ENCODE data around the gene FOXP1. TPM values are rescaled to one million over a fixed set of nuclear protein-coding genes. Genes with fewer than 3 reads are reported as not detected.

The FOXP1 gene
- total and polyA plus RNA-seq, 2 donors (not counting 1 experiment from before 2014, with no cell fraction given): 91.1 to 508 TPM

DNA sequence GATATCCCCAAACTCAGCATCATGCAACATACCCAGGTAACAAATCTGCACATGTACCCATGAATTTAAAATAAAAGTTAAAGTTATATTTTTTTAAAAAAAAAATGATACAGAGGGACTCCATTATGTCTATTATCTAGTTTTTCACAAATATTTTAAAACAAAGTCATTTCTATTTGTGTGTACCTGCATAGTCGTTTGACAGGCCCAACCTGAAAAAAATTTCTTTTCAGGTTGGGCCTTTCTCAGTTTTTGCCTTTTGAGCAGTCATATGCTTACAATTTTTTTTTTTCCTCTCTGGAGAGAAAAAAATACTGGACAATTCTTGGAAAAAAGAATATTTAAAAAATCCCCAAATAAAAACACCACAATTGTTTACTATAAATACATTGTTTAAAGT lies 459.5 kb downstream of the FOXP1 start:
- Histone ChIP-seq H4K20me1 (ENCODE audit: control insufficient read depth, insufficient read depth, low read length, poor library complexity, severe bottlenecking) (peaks cover 63% of the 10 kb centered on the region), H3K4me1 (ENCODE audit: control insufficient read depth in 2 of 2, insufficient read depth in 2 of 2, low read length in 2 of 2) (peaks cover 45 to 51% of the 10 kb centered on the region in 2 donors), H3K4me2 (replicated peaks; ENCODE audit: low read depth, low read length, poor library complexity, severe bottlenecking) (no peak overlapping the region), H3K79me2 (ENCODE audit: control insufficient read depth, insufficient read depth, low read length) (peaks cover 99% of the 10 kb centered on the region), H3K4me3 (ENCODE audit: control extremely low read depth in 1 of 5, extremely low read depth in 1 of 5, insufficient read depth in 1 of 5, low read depth in 2 of 5, low read length in 4 of 5) (no peak overlapping the region), H3K9ac (ENCODE audit: low read length) (no peak overlapping the region), H3K27ac (ENCODE audit: low read length in 2 of 2) (no peak overlapping the region), H3K27me3 (replicated peaks in 1 of 4; ENCODE audit: control extremely low read depth in 1 of 4, control insufficient read depth in 3 of 4, insufficient read depth in 4 of 4, low read length in 3 of 4) (no peaks in the 10 kb centered on the region), H3K36me3 (replicated peaks in 1 of 2; ENCODE audit: control extremely low read depth in 1 of 2, control insufficient read depth in 1 of 2, extremely low read depth in 1 of 2, insufficient read depth in 2 of 2, low read length in 1 of 2) (peaks cover 0 to 32% of the 10 kb centered on the region in 2 experiments), H2AFZ (ENCODE audit: insufficient read depth, low read depth, low read length, poor library complexity, severe bottlenecking) (no peak overlapping the region), H3K9me3 (ENCODE audit: control extremely low read depth in 1 of 3, control insufficient read depth in 2 of 3, insufficient read depth in 1 of 3, low read length in 2 of 3) (no peaks in the 10 kb centered on the region)
- ChIA-PET POLR2A (no interaction called here), CTCF (interaction anchor here (1.3 kb wide), 1 partner anchor 462 kb away, joined by 3 read pairs; no protein-coding TSS in a partner anchor)
- ATAC-seq (ENCODE audit: low read depth): no peak
- no peak for TF ChIP-seq EZH2 (IDR thresholded peaks at IDR 0.05; ENCODE audit: borderline replicate concordance, insufficient read depth, low read depth, low read length, poor library complexity, severe bottlenecking)
- TF ChIP-seq, protein P1, sequence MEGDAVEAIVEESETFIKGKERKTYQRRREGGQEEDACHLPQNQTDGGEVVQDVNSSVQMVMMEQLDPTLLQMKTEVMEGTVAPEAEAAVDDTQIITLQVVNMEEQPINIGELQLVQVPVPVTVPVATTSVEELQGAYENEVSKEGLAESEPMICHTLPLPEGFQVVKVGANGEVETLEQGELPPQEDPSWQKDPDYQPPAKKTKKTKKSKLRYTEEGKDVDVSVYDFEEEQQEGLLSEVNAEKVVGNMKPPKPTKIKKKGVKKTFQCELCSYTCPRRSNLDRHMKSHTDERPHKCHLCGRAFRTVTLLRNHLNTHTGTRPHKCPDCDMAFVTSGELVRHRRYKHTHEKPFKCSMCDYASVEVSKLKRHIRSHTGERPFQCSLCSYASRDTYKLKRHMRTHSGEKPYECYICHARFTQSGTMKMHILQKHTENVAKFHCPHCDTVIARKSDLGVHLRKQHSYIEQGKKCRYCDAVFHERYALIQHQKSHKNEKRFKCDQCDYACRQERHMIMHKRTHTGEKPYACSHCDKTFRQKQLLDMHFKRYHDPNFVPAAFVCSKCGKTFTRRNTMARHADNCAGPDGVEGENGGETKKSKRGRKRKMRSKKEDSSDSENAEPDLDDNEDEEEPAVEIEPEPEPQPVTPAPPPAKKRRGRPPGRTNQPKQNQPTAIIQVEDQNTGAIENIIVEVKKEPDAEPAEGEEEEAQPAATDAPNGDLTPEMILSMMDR (IDR thresholded peaks at IDR 0.05): no peak
- peaks cover 81% of the 10 kb centered on the region for H3K4me1 Mint-ChIP-seq
- H3K9me3 Mint-ChIP-seq (ENCODE audit: insufficient read depth): no peaks in the 10 kb centered on the region
- H3K4me3 Mint-ChIP-seq: no peak overlapping the region
- WGBS (ENCODE audit: insufficient coverage): no CpG with 5 or more reads among the region's 1 CpG
- H3K27ac Mint-ChIP-seq: no peak overlapping the region
- intact Hi-C loops (cut with micrococcal nuclease): no loop called here
- no peaks in the 10 kb centered on the region for H3K27me3 Mint-ChIP-seq
- DNase-seq: no peak

DNA sequence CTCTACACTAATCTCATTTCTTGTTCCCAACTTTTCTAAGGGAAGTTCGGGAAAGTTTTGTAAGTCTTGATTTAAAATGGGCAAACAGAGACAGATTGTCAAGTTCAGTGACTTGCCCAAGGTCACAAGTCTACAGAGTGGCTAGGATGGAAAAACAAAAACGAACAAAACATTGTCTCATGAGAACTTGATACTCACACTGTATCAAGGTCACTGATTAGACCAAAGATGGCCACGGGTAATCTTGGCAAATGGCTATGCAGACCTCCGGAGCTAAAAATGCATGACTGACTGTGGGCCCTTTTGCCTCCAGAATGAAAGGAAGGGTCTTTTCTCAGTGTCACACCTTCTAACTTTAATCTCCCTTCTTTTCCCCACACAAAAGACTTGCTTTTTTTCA lies 460.9 kb downstream of the FOXP1 start:
- no peak for TF ChIP-seq EZH2 (IDR thresholded peaks at IDR 0.05; ENCODE audit: borderline replicate concordance, insufficient read depth, low read depth, low read length, poor library complexity, severe bottlenecking)
- TF ChIP-seq, protein P1 (IDR thresholded peaks at IDR 0.05): no peak
- H3K4me1 Mint-ChIP-seq: peaks cover 81% of the 10 kb centered on the region
- Histone ChIP-seq H3K4me3 (ENCODE audit: control extremely low read depth in 1 of 5, extremely low read depth in 1 of 5, insufficient read depth in 1 of 5, low read depth in 2 of 5, low read length in 4 of 5) (no peak overlapping the region), H2AFZ (ENCODE audit: insufficient read depth, low read depth, low read length, poor library complexity, severe bottlenecking) (no peak overlapping the region), H3K27ac (ENCODE audit: low read length in 2 of 2) (peak overlapping the region in 1 of 2 donors; percentile 28), H3K9me3 (ENCODE audit: control extremely low read depth in 1 of 3, control insufficient read depth in 2 of 3, insufficient read depth in 1 of 3, low read length in 2 of 3) (no peaks in the 10 kb centered on the region), H3K4me1 (ENCODE audit: control insufficient read depth in 2 of 2, insufficient read depth in 2 of 2, low read length in 2 of 2) (peaks cover 44 to 51% of the 10 kb centered on the region in 2 donors), H3K27me3 (replicated peaks in 1 of 4; ENCODE audit: control extremely low read depth in 1 of 4, control insufficient read depth in 3 of 4, insufficient read depth in 4 of 4, low read length in 3 of 4) (no peaks in the 10 kb centered on the region), H3K9ac (ENCODE audit: low read length) (no peak overlapping the region), H4K20me1 (ENCODE audit: control insufficient read depth, insufficient read depth, low read length, poor library complexity, severe bottlenecking) (peaks cover 63% of the 10 kb centered on the region), H3K4me2 (replicated peaks; ENCODE audit: low read depth, low read length, poor library complexity, severe bottlenecking) (no peak overlapping the region), H3K79me2 (ENCODE audit: control insufficient read depth, insufficient read depth, low read length) (peaks cover 99% of the 10 kb centered on the region), H3K36me3 (replicated peaks in 1 of 2; ENCODE audit: control extremely low read depth in 1 of 2, control insufficient read depth in 1 of 2, extremely low read depth in 1 of 2, insufficient read depth in 2 of 2, low read length in 1 of 2) (peaks cover 0 to 39% of the 10 kb centered on the region in 2 experiments)
- ATAC-seq (ENCODE audit: low read depth): no peak
- no peak overlapping the region for H3K4me3 Mint-ChIP-seq
- DNase-seq: no peak
- CTCF ChIA-PET: interaction anchor here (1.3 to 1.4 kb wide), 2 partner anchors 31 to 463 kb away, joined by 3 read pairs; no protein-coding TSS in a partner anchor
- no peaks in the 10 kb centered on the region for H3K27me3 Mint-ChIP-seq
- WGBS (ENCODE audit: insufficient coverage): 80% methylated on average over 2 of the region's 4 CpGs
- peak overlapping the region; percentile 76 for H3K27ac Mint-ChIP-seq
- intact Hi-C loops (cut with micrococcal nuclease): no loop called here
- POLR2A ChIA-PET: no interaction called here
- H3K9me3 Mint-ChIP-seq (ENCODE audit: insufficient read depth): no peaks in the 10 kb centered on the region

All from B cell (primary cell).